Measurements from ENCODE around the gene TMEM163.
A peak's percentile ranks its signal among the peaks of the same experiment; 100 is the strongest.

The TMEM163 gene

DNA sequence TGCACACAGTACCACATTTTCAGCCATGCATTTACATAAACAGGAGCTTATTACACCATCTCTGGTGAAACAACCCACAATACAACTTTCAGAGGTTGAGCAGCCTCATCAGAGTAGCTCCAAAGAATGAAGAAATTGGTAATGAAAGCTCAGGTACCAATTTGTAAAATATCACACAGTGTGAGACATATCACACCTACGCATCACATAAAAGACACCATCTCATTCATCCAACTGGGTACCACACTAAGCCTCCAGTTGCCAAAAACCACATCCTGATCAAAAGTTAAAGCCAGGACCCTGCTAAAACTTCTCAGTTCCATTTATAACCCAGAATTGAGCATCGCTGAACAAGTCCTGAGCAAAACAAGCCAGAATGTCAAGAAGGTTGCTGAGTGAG, 4.6 kb downstream of the TMEM163 start:
- peaks cover 33% of the 10 kb centered on the region for H3K4me1 Mint-ChIP-seq (ENCODE audit: low read depth)
- H3K27me3 Mint-ChIP-seq = peaks cover 64% of the 10 kb centered on the region
- no peak overlapping the region for H3K4me3 Mint-ChIP-seq
- H3K36me3 Mint-ChIP-seq (ENCODE audit: low read depth) = no peaks in the 10 kb centered on the region
- peak overlapping the region; percentile 41 for H3K27ac Mint-ChIP-seq
- no peak for DNase-seq
- H3K9me3 Mint-ChIP-seq = no peaks in the 10 kb centered on the region

- no peaks in the 10 kb centered on the region for H3K9me3 Mint-ChIP-seq
- H3K4me1 Mint-ChIP-seq (ENCODE audit: low read depth) = peaks cover 33% of the 10 kb centered on the region
- no peak overlapping the region for H3K27ac Mint-ChIP-seq
- no peak for DNase-seq
- no peak overlapping the region for H3K4me3 Mint-ChIP-seq
- no peaks in the 10 kb centered on the region for H3K36me3 Mint-ChIP-seq (ENCODE audit: low read depth)
- peaks cover 70% of the 10 kb centered on the region for H3K27me3 Mint-ChIP-seq
Observed at GRCh38 chr2:134713606-134714005, 5.2 kb downstream of the TMEM163 start.

DNA sequence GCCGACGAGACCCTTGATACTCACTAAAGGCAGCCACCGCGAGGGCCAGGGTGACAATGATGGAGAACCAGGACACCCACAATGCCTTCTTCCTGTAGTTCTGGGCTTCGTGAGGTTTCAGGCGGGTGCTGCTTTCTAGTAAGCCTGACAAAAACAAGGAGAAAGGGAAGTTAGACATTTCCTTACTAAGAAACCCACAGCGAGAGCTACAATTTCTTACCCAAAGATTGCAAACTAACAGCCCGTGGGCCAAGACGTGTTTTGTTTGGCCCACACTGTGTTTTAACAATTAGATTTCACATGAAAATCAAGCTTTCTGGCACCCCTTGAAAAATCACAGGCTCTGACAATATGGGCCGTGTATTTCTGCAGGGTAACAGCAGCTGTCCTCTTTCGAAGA, 5.6 kb downstream of the TMEM163 start:
- Mint-ChIP-seq H3K4me3 (no peak overlapping the region), H3K9me3 (no peaks in the 10 kb centered on the region), H3K27ac (no peak overlapping the region), H3K36me3 (ENCODE audit: low read depth) (no peaks in the 10 kb centered on the region), H3K27me3 (peaks cover 71% of the 10 kb centered on the region), H3K4me1 (ENCODE audit: low read depth) (peaks cover 33% of the 10 kb centered on the region)
- DNase-seq = no peak

DNA sequence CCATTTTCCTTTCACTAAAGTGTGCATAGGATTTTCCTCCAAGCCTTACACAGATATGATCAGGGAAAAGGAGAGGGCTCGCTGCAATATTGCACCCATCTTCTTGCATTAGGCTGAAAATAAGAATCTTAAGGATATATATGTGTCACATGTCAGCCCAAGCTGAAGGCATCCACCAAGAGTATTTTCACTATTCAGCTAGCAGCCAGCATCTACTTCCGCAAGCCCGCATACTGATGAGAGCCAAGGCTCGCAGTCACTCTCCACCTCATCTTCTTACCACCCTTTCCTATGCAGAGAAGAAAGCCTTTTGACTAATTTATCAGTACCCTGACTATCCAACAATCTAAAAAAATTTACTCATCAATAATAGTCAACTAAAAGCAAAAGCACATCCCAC, 6.1 kb downstream of the TMEM163 start:
- no peak for DNase-seq
- Mint-ChIP-seq H3K36me3 (ENCODE audit: low read depth) (no peaks in the 10 kb centered on the region), H3K4me3 (no peak overlapping the region), H3K9me3 (no peaks in the 10 kb centered on the region), H3K27me3 (peaks cover 72% of the 10 kb centered on the region), H3K27ac (no peak overlapping the region), H3K4me1 (ENCODE audit: low read depth) (peaks cover 33% of the 10 kb centered on the region)

GRCh38 chr2:134712299-134712698, 6.5 kb downstream of the TMEM163 start:
- Mint-ChIP-seq H3K27ac (no peak overlapping the region), H3K4me1 (ENCODE audit: low read depth) (peaks cover 32% of the 10 kb centered on the region), H3K27me3 (peaks cover 72% of the 10 kb centered on the region), H3K9me3 (no peaks in the 10 kb centered on the region), H3K4me3 (no peak overlapping the region), H3K36me3 (ENCODE audit: low read depth) (no peaks in the 10 kb centered on the region)
- DNase-seq = no peak

DNA sequence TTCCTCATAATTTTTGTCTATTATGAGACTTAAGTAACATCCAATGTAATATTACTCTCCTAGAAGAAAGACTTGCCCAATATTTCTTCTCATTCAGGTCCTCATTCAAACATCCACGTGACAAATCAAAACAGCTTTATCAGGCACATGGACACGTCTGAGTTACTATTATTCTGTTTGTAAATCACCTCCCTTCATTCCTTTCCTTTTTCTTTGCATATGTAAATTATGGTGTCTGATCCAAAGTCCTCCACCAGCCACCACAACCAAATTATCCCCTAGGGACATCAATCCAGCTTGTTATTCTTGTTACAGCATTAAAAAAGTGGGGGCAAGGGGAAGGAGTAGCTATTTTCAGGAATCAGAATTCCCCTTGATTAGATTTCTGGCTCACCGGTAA, 7.1 kb downstream of the TMEM163 start:
- no peaks in the 10 kb centered on the region for H3K9me3 Mint-ChIP-seq

GRCh38 chr2:134707330-134707676, 11.5 kb downstream of the TMEM163 start:
- Mint-ChIP-seq H3K36me3 (ENCODE audit: low read depth) (no peaks in the 10 kb centered on the region), H3K4me3 (no peak overlapping the region), H3K9me3 (no peaks in the 10 kb centered on the region), H3K27me3 (peaks cover 87% of the 10 kb centered on the region), H3K27ac (no peak overlapping the region), H3K4me1 (ENCODE audit: low read depth) (peaks cover 25% of the 10 kb centered on the region)
- no peak for DNase-seq

More for the DNA sequence above, 7.1 kb downstream of the TMEM163 start:
- DNase-seq = no peak
- Mint-ChIP-seq H3K27ac (no peak overlapping the region), H3K36me3 (ENCODE audit: low read depth) (no peaks in the 10 kb centered on the region), H3K4me3 (no peak overlapping the region), H3K27me3 (peaks cover 71% of the 10 kb centered on the region), H3K4me1 (ENCODE audit: low read depth) (peaks cover 35% of the 10 kb centered on the region)

DNA sequence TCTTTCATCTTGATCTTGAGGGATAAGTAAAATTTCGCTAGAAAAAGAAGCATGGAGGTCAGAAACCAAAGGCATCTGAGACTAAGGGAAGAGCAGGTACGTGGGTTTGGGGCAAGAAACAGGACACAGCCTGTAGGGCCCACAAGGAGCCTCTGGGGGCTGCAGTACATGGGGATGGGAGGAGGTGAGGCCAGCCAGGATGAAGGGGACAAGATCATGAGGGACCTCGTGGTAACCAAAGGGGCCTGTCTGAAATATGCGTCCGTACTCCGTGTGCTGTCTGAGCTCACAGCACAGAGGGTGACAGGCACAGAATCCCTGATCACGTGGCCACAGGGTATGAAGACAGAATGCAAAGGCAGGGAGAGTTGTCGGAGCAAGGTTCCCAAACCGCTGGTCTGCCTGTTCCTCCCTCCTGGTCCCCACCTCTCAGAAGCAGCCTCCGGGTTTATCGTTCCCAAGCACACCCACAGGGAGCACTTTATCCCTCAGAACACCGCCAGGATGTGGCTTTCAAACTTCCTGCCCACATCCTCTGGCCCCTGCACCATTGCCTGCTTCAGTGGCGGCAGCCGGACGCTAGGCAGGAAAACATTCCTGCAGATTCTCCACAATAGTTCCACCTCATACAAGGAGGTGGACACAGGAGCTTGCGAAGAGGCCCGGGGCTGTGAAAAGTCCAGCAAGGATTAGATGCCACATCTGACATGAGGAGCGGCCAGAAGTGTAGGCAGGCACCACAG, 12.0 kb downstream of the TMEM163 start:
- Mint-ChIP-seq H3K4me1 (ENCODE audit: low read depth) (peaks cover 23% of the 10 kb centered on the region), H3K27ac (no peak overlapping the region), H3K36me3 (ENCODE audit: low read depth) (no peaks in the 10 kb centered on the region), H3K27me3 (peaks cover 85% of the 10 kb centered on the region), H3K9me3 (no peaks in the 10 kb centered on the region), H3K4me3 (peak overlapping the region; percentile 12)
- no peak for DNase-seq

DNA sequence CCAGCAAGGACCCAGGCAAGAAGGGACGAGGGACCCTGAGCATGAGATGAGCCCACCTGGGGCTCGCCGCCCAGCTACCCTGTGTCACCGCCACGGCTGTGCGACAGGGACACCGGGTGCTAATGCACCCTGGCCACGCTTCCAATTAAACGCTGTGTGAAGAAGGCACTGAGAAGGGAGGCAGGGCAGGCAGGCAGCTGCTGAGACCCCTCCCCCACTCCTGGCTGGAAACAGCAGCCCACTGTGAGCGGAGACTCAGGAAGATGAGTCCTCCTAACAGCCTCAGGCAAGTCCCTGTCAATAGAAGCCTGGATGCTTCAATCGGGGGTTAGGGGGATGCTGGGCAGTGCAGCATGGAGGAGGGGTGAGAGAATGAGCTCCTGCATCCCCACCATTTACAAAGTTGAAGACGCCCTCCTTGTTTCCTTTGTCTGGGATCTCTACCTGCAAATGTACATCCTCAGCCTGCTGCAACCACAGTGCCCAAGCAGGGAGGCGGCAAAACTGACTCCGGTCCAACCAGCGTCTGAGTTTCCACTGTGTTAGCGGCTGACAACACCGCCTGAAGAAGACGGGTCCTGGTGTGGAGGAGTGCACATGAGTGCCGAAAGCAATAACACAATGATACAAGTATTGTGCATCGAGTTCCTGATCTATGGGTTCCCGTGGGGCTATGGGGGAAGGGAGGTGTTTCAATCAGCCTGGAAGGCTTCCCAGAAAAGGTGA, 12.8 kb downstream of the TMEM163 start:
- Mint-ChIP-seq H3K27me3 (peaks cover 84% of the 10 kb centered on the region), H3K36me3 (ENCODE audit: low read depth) (no peaks in the 10 kb centered on the region), H3K4me1 (ENCODE audit: low read depth) (peaks cover 23% of the 10 kb centered on the region), H3K27ac (no peak overlapping the region), H3K9me3 (no peaks in the 10 kb centered on the region), H3K4me3 (peak overlapping the region; percentile 12)
- DNase-seq = no peak

DNA sequence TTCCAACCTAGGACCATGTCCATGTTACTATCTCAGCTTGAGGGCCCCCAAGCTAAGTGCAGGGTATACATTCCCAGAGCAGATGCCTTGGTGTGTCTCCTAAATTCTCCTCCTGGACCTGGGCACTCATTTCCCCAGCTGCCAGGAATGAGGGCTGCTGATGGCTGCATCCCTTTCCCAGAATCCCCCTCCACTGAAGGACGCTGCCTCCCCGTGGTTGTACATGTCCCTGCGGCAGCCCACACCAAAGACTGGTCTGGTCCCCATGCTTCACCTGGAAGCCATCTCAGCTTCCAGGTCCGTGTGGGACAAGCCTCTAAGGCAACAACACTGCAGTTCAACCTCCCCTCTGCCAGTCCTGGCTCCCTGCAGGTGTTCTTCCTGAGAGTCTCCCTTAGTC, 14.6 kb downstream of the TMEM163 start:
- H3K4me1 Mint-ChIP-seq (ENCODE audit: low read depth) = peaks cover 23% of the 10 kb centered on the region
- H3K4me3 Mint-ChIP-seq = no peak overlapping the region
- DNase-seq = no peak
- H3K27me3 Mint-ChIP-seq = peaks cover 82% of the 10 kb centered on the region
- H3K27ac Mint-ChIP-seq = no peak overlapping the region
- H3K36me3 Mint-ChIP-seq (ENCODE audit: low read depth) = no peaks in the 10 kb centered on the region
- no peaks in the 10 kb centered on the region for H3K9me3 Mint-ChIP-seq

DNA sequence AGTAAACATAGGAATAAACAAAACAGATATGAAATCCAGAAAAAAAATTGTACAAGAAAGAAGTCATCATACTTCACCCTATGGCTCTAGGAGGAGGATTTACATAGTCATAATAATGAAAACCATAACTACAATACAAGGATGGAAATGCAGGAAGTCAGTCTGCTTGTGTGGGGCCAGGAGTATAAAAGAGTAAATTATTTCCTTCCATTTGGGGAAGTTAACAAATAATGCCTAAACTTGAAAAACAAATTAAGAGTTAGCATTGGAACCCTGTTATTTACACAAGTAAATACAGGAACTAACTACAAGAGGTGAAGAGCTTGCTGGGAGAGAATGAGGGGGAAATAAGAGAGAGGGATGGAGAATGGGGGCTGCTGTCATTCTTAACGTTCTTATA, 15.4 kb downstream of the TMEM163 start:
- H3K4me3 Mint-ChIP-seq = no peak overlapping the region
- peaks cover 77% of the 10 kb centered on the region for H3K27me3 Mint-ChIP-seq

GRCh38 chr2:134700730-134701129, 18.1 kb downstream of the TMEM163 start:
- Mint-ChIP-seq H3K27ac (no peak overlapping the region), H3K36me3 (ENCODE audit: low read depth) (no peaks in the 10 kb centered on the region), H3K27me3 (peaks cover 62% of the 10 kb centered on the region), H3K4me3 (no peak overlapping the region), H3K9me3 (no peaks in the 10 kb centered on the region), H3K4me1 (ENCODE audit: low read depth) (peaks cover 6% of the 10 kb centered on the region)
- DNase-seq = no peak

More for the DNA sequence above, 15.4 kb downstream of the TMEM163 start:
- Mint-ChIP-seq H3K27ac (no peak overlapping the region), H3K4me1 (ENCODE audit: low read depth) (peaks cover 23% of the 10 kb centered on the region), H3K9me3 (no peaks in the 10 kb centered on the region), H3K36me3 (ENCODE audit: low read depth) (no peaks in the 10 kb centered on the region)
- no peak for DNase-seq

DNA sequence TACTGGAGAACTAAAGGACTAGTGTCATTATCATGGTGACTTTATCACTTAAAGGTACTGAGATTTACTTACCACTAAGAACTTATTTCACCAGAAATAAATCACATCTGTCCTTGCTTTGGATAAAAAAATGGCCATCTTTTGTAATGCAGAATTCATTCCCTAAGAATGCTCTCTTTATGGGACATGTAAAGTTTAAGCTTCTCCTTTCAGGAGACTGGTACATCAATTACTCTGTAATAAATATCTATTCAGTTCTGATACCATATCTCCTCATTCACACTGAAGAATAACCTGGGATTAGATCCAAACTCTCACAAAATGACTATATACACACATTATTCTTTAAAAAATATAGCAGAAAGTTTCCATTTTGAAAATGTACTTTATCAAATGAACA, 24.4 kb downstream of the TMEM163 start:
- H3K4me1 Mint-ChIP-seq (ENCODE audit: low read depth) = no peaks in the 10 kb centered on the region
- peaks cover 15% of the 10 kb centered on the region for H3K27me3 Mint-ChIP-seq
- no peak for DNase-seq
- no peaks in the 10 kb centered on the region for H3K36me3 Mint-ChIP-seq (ENCODE audit: low read depth)
- H3K27ac Mint-ChIP-seq = no peak overlapping the region
- H3K9me3 Mint-ChIP-seq = no peaks in the 10 kb centered on the region
- no peak overlapping the region for H3K4me3 Mint-ChIP-seq

DNA sequence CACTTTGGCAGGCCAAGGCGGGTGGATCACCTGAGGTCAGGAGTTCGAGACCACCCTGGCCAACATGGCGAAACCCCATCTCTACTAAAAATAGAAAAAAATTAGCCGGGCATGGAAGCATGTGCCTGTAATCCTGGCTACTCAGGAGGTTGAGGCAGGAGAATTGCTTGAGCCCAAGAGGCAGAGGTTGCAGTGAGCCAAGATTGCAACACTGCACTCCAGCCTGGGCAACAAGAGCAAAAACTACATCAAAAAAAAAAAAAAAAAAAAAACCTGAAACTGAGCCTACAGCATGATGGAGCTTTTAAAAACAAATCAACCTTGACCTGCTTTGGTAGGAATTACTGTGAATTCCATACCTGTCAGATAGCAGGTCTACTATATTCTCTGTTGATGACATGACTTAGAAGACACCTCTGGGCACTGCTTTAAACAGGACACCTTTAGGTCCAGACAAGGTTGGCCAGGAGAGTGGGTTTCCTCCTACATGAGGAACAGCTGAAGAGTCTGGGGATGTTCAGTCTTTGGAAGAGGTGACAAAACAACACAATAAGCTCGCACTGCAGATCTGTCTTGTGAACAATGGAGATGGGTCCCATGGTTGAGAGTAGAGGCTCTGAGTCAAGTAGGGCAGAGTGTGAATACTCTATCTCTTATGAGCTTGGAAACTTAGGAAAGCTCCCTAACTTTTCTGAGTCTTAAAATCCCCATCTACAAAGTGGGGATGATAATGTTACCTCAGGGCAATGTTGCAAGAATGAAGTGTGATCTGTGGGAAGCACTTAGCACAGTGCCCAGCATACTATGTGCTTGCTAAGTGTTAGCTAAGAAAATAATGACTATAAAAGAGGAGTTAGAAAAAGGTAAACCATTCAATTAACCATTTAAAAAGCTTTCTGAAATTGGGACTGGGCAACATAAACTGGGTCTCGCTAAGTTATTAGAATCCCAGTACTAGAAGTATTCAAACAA, 25.2 kb downstream of the TMEM163 start:
- Mint-ChIP-seq H3K4me3 (no peak overlapping the region), H3K27me3 (peaks cover 11% of the 10 kb centered on the region), H3K4me1 (ENCODE audit: low read depth) (no peaks in the 10 kb centered on the region), H3K27ac (no peak overlapping the region), H3K36me3 (ENCODE audit: low read depth) (no peaks in the 10 kb centered on the region), H3K9me3 (no peaks in the 10 kb centered on the region)
- no peak for DNase-seq

All from activated T-cell treated with anti-CD3 and anti-CD28 coated beads, Interleukin-2, amount 50 U/mL, for 24 hours (primary cell).